MM.1S (cell line): Measurements from ENCODE around the gene SPAG7.

Source experiments
- DNase-seq: peaks from one replicate; pipeline ENCODE4 v3.0.0-alpha.2; 2015
- H2AFZ ChIP-seq: fragments of 300-600 bp; sonication (generic); 2 replicates; pipeline ENCODE4 v1.6.0; 2016; ENCODE audit warnings: antibody characterized with exemption, low read length
- H3F3A ChIP-seq: fragments of 300-600 bp; sonication (generic); 2 replicates; pipeline ENCODE4 v1.6.1; 2016; ENCODE audit warnings: mild to moderate bottlenecking, antibody characterized with exemption, low read length, moderate library complexity, mixed read lengths; ENCODE audit not compliant: insufficient read depth
- H3K27ac ChIP-seq: fragments of 300-600 bp; sonication (generic); 2 replicates; pipeline ENCODE4 v1.5.1; 2016; ENCODE audit warnings: mild to moderate bottlenecking, low read length
- H3K27me3 ChIP-seq: fragments of 300-600 bp; sonication (generic); replicated peaks from 2 replicates; pipeline ENCODE4 v1.6.0; 2016; ENCODE audit warnings: low read length; ENCODE audit not compliant: insufficient read depth
- H3K36me3 ChIP-seq: fragments of 300-600 bp; sonication (generic); replicated peaks from 2 replicates; pipeline ENCODE4 v1.6.1; 2016; ENCODE audit warnings: mild to moderate bottlenecking, low read length, mixed read lengths; ENCODE audit not compliant: insufficient read depth
- H3K4me1 ChIP-seq: fragments of 300-600 bp; sonication (generic); 2 replicates; pipeline ENCODE4 v1.6.1; 2016; ENCODE audit warnings: low read length, mixed read lengths
- H3K4me2 ChIP-seq: fragments of 300-600 bp; sonication (generic); 2 replicates; pipeline ENCODE4 v1.6.0; 2016; ENCODE audit warnings: low read depth, low read length
- H3K4me3 ChIP-seq: fragments of 300-600 bp; sonication (generic); 2 replicates; pipeline ENCODE4 v1.5.1; 2016; ENCODE audit warnings: low read length, mixed read lengths
- H3K79me2 ChIP-seq: fragments of 300-600 bp; sonication (generic); 2 replicates; pipeline ENCODE4 v1.6.1; 2016; ENCODE audit warnings: mixed run types, low read length, mixed read lengths
- H3K9ac ChIP-seq: fragments of 300-600 bp; sonication (generic); 2 replicates; pipeline ENCODE4 v1.6.1; 2016; ENCODE audit warnings: low read length, mixed read lengths
- H3K9me2 ChIP-seq: fragments of 300-600 bp; sonication (generic); replicated peaks from 2 replicates; pipeline ENCODE4 v1.6.1; 2016; ENCODE audit warnings: mild to moderate bottlenecking, low read length, mixed read lengths; ENCODE audit not compliant: insufficient read depth
- H3K9me3 ChIP-seq: fragments of 300-600 bp; sonication (generic); replicated peaks from 2 replicates; pipeline ENCODE4 v1.6.1; 2016; ENCODE audit warnings: mild to moderate bottlenecking, low read length, mixed read lengths; ENCODE audit not compliant: insufficient read depth
- H4K20me1 ChIP-seq: fragments of 300-600 bp; sonication (generic); 2 replicates; pipeline ENCODE4 v1.6.1; 2016; ENCODE audit warnings: mild to moderate bottlenecking, low read length, moderate library complexity, mixed read lengths; ENCODE audit not compliant: insufficient read depth
- EZH2 ChIP-seq: fragments of 300-600 bp; sonication (generic); optimal IDR thresholded peaks from 2 replicates; pipeline ENCODE3; 2017; ENCODE audit warnings: low read depth, mild to moderate bottlenecking, antibody characterized with exemption, low read length, mixed read lengths
- EZH2phosphoT487 ChIP-seq: fragments of 300-600 bp; sonication (generic); IDR thresholded peaks from 2 replicates; pipeline ENCODE4 v1.6.1; 2018; ENCODE audit warnings: antibody characterized with exemption, low read length
- TF ChIP-seq, protein P1 (sequence below): fragments of 300-600 bp; sonication (generic); IDR thresholded peaks from 2 replicates; pipeline ENCODE4 v1.5.1; 2016; ENCODE audit warnings: antibody characterized with exemption, low read length, mixed read lengths

SPAG7 gene

DNA sequence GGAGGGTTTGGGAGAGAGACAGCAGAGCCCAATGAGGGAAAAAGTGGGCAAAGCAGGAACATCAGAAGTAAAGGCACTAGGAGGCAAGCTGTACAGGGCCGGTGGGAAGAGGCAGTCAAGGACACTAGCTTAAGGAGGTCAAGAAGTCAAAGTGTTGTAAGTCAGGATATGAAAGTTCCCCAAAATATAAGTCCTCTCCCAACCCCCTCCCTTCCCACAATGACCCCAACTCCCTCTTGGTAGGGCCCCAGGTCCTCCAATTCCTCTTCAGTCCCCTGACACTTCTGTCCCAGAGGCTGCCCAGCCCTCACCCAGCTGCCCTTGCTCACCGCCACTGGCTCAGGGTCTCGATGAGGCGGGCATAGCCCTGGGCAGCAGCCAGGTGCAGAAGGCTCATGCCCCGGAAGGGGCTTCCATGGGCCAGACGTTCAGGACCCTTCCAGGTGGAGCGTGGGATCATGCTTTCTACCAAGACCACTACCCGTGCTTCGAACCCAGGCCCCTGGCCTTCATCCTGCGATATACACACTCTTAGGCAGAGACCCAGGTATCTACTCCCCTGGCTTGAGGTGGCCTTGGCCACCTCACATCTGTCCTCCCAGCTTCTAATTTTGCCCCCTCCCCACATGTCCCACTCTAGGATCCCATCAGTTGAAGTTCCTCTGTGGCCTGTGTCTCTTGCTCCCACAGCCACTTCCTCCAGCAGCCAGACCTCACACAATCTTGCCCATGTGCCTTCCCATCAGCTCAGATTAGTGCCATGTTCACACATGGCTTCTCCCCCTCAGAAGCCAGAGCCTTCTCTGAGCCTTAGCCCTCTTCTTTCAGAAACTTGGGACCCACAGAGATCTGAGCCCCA is 5.9 kb upstream of the SPAG7 start:
- H3K27me3 ChIP-seq: no peaks in the 10 kb centered on the region
- H3K9ac ChIP-seq: no peak overlapping the region
- H3K9me3 ChIP-seq: no peaks in the 10 kb centered on the region
- H3K79me2 ChIP-seq: peaks cover 5% of the 10 kb centered on the region
- H3K4me2 ChIP-seq: no peak overlapping the region
- H3K36me3 ChIP-seq: no peaks in the 10 kb centered on the region
- no peaks in the 10 kb centered on the region for H3K9me2 ChIP-seq
- H3K27ac ChIP-seq: no peak overlapping the region
- peaks cover 4% of the 10 kb centered on the region; the same call in 1 of the 2 replicates for H3K4me1 ChIP-seq
- H4K20me1 ChIP-seq: no peaks in the 10 kb centered on the region
- 0 out of 2 replicates have a peak, but pooled peaks cover 4% of the 10 kb centered on the region for H3F3A ChIP-seq
- no peak overlapping the region for H3K4me3 ChIP-seq
- TF ChIP-seq EZH2: no peak
- TF ChIP-seq, protein P1, sequence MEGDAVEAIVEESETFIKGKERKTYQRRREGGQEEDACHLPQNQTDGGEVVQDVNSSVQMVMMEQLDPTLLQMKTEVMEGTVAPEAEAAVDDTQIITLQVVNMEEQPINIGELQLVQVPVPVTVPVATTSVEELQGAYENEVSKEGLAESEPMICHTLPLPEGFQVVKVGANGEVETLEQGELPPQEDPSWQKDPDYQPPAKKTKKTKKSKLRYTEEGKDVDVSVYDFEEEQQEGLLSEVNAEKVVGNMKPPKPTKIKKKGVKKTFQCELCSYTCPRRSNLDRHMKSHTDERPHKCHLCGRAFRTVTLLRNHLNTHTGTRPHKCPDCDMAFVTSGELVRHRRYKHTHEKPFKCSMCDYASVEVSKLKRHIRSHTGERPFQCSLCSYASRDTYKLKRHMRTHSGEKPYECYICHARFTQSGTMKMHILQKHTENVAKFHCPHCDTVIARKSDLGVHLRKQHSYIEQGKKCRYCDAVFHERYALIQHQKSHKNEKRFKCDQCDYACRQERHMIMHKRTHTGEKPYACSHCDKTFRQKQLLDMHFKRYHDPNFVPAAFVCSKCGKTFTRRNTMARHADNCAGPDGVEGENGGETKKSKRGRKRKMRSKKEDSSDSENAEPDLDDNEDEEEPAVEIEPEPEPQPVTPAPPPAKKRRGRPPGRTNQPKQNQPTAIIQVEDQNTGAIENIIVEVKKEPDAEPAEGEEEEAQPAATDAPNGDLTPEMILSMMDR: no peak
- no peak for TF ChIP-seq EZH2phosphoT487
- DNase-seq: no peak
- H2AFZ ChIP-seq: no peak overlapping the region

DNA sequence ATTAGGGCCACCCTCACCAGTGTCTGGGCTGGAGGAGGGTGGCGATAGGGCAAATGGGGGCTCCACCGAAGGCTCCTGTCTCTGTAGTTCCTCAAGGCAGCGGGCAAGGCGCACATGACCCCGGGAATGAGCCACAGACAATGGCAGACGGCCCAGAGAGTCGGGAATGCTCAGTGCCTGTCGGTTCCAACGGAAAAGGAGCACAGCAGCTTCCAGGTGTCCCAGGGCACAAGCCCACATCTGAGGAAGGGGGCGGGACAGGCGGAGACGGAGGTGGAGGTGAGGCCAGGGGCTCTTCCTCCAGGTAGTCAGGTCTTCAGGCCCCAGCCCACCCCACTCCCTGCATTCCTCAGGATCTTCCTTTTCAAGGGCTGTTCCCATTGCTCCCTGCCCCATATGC is 5.1 kb upstream of the SPAG7 start:
- H3F3A ChIP-seq: 0 out of 2 replicates have a peak, but pooled peaks cover 4% of the 10 kb centered on the region
- no peaks in the 10 kb centered on the region for H4K20me1 ChIP-seq
- TF ChIP-seq, protein P1: no peak
- TF ChIP-seq EZH2 (no peak), EZH2phosphoT487 (no peak)
- H3K9ac ChIP-seq: no peak overlapping the region
- no peak overlapping the region for H3K27ac ChIP-seq
- no peaks in the 10 kb centered on the region for H3K9me3 ChIP-seq
- H3K36me3 ChIP-seq: no peaks in the 10 kb centered on the region
- peaks cover 6% of the 10 kb centered on the region; the same call in 1 of the 2 replicates for H3K4me1 ChIP-seq
- no peaks in the 10 kb centered on the region for H3K27me3 ChIP-seq
- DNase-seq: no peak
- H3K4me2 ChIP-seq: no peak overlapping the region
- peaks cover 11% of the 10 kb centered on the region for H3K79me2 ChIP-seq
- no peaks in the 10 kb centered on the region for H3K9me2 ChIP-seq
- no peak overlapping the region for H3K4me3 ChIP-seq
- no peak overlapping the region for H2AFZ ChIP-seq

DNA sequence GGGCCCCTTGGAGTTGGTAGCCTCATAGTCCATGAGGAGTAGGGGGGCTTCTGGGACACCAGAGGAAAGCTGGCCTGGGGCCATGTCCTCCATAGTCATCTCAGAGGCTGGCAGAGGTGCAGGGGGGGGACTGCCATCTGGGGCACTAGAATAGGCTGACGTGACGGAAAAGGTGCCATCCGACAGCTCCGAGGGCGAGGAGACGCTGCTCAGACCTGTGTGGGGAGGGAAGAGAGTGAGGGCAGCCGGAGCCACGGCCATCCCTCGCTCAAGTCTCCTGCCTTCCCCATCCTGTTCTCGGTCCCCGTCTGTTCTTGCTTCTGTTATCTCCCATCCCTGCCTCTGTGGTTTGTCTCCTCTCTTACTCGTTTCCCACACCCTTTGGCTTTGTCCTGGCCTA is 4.7 kb upstream of the SPAG7 start:
- Histone ChIP-seq H3K4me3 (no peak overlapping the region), H3K4me1 (peaks cover 6% of the 10 kb centered on the region; the same call in 1 of the 2 replicates), H3F3A (peaks cover 7% of the 10 kb centered on the region; the same call in 1 of the 2 replicates), H3K79me2 (peaks cover 11% of the 10 kb centered on the region), H3K27me3 (no peaks in the 10 kb centered on the region), H3K9me3 (no peaks in the 10 kb centered on the region), H4K20me1 (no peaks in the 10 kb centered on the region), H3K27ac (no peak overlapping the region), H3K9ac (no peak overlapping the region), H3K36me3 (no peaks in the 10 kb centered on the region), H2AFZ (no peak overlapping the region), H3K9me2 (no peaks in the 10 kb centered on the region), H3K4me2 (no peak overlapping the region)
- TF ChIP-seq EZH2 (no peak), EZH2phosphoT487 (no peak)
- TF ChIP-seq, protein P1: no peak
- no peak for DNase-seq
